Tibial artery (tissue), 4 donors: ENCODE measurements around the gene ENTR1.

Source experiments
- DNase-seq, 2 donors: peaks; one replicate each; pipeline ENCODE4 v3.0.0-alpha.2; 2019
- H3K27ac ChIP-seq, 2 donors: fragments of 200-600 bp; sonication (generic) in 1 of 2; 1 replicate in 1 of 2; 2 replicates in 1 of 2; pipeline ENCODE4 v1.5.1; 2018 to 2019; ENCODE audit warnings: mild to moderate bottlenecking in 1 of 2
- H3K27me3 ChIP-seq, 2 donors: fragments of 200-600 bp; sonication (generic) in 1 of 2; one replicate each; pipeline versions ENCODE4 v1.5.1 to v1.6.0; 2016 to 2019
- H3K36me3 ChIP-seq, 3 donors: fragments of 200-600 bp; sonication (generic) in 2 of 3; one replicate each; pipeline ENCODE4 v1.5.1; 2016 to 2019; ENCODE audit warnings: mild to moderate bottlenecking in 2 of 3
- H3K4me1 ChIP-seq, 4 donors: fragments of 200-600 bp; sonication (generic) in 2 of 4; 1 replicate in 3 of 4; 2 replicates in 1 of 4; pipeline ENCODE4 v1.5.1; 2016 to 2019
- H3K4me3 ChIP-seq, 2 donors: fragments of 200-600 bp; sonication (generic) in 1 of 2; 1 replicate in 1 of 2; 2 replicates in 1 of 2; pipeline ENCODE4 v1.5.1; 2018 to 2019; ENCODE audit warnings: mild to moderate bottlenecking in 2 of 2
- H3K9me3 ChIP-seq, 3 donors: fragments of 200-600 bp; sonication (generic) in 1 of 3; one replicate each; pipeline ENCODE4 v1.5.1; 2016 to 2019
- intact Hi-C: fragments of 100-400 bp; cut with DNase I; formaldehyde crosslinking; loops from one replicate; pipeline ENCODE4 v1.15.0; 2023; ENCODE audit warnings: low total_unique reads
- TF ChIP-seq, protein P1 (sequence below), 2 experiments: fragments of 200-600 bp in 1 of 2; fragments of 450-650 bp in 1 of 2; IDR thresholded peaks; one replicate each; pipeline ENCODE4 v1.5.1; 2017 to 2019; ENCODE audit warnings: antibody characterized with exemption in 2 of 2, mild to moderate bottlenecking in 1 of 2, moderate library complexity in 1 of 2

The ENTR1 gene, protein sequence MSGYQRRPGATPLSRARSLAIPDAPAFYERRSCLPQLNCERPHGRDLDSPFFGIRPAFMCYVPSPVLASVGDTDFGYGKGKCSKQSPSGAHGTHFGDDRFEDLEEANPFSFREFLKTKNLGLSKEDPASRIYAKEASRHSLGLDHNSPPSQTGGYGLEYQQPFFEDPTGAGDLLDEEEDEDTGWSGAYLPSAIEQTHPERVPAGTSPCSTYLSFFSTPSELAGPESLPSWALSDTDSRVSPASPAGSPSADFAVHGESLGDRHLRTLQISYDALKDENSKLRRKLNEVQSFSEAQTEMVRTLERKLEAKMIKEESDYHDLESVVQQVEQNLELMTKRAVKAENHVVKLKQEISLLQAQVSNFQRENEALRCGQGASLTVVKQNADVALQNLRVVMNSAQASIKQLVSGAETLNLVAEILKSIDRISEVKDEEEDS

GRCh38 chr9:136410500-136411287 lies at the start of gene ENTR1, which contains the start of gene PMPCA:
Gene ENTR1, minus strand, starts transcription at chr9:136410614. Its CDS starts 217 bp downstream, at chr9:136410397.
Gene PMPCA, plus strand, starts transcription at chr9:136410658. Its CDS starts 11 bp downstream, at chr9:136410669.
- peak; percentile 90 to 94 for DNase-seq
- no peaks in the 10 kb centered on the region for H3K27me3 ChIP-seq
- H3K4me3 ChIP-seq, result peak within 1 kb of the TSS; percentile 69 to 84
- H3K9me3 ChIP-seq, result no peaks in the 10 kb centered on the region
- peaks cover 0 to 29% (median 24%) of the 10 kb centered on the region in 4 donors for H3K4me1 ChIP-seq
- intact Hi-C loops, result no loop called here
- H3K36me3 ChIP-seq, result peaks cover 31 to 55% (median 48%) of the 10 kb centered on the region in 3 donors
- peak within 1 kb of the TSS; percentile 79 to 87 for H3K27ac ChIP-seq
- TF ChIP-seq, protein P1, sequence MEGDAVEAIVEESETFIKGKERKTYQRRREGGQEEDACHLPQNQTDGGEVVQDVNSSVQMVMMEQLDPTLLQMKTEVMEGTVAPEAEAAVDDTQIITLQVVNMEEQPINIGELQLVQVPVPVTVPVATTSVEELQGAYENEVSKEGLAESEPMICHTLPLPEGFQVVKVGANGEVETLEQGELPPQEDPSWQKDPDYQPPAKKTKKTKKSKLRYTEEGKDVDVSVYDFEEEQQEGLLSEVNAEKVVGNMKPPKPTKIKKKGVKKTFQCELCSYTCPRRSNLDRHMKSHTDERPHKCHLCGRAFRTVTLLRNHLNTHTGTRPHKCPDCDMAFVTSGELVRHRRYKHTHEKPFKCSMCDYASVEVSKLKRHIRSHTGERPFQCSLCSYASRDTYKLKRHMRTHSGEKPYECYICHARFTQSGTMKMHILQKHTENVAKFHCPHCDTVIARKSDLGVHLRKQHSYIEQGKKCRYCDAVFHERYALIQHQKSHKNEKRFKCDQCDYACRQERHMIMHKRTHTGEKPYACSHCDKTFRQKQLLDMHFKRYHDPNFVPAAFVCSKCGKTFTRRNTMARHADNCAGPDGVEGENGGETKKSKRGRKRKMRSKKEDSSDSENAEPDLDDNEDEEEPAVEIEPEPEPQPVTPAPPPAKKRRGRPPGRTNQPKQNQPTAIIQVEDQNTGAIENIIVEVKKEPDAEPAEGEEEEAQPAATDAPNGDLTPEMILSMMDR (IDR thresholded peaks at IDR 0.05), result no peak

GRCh38 chr9:136459425-136459824 lies 49.0 kb upstream of the ENTR1 start:
- H3K27me3 ChIP-seq, result no peaks in the 10 kb centered on the region
- peaks cover 97 to 100% (median 98%) of the 10 kb centered on the region in 3 donors for H3K36me3 ChIP-seq
- no peak overlapping the region for H3K27ac ChIP-seq
- TF ChIP-seq, protein P1 (IDR thresholded peaks at IDR 0.05), result no peak
- H3K4me3 ChIP-seq, result no peak overlapping the region
- no peak for DNase-seq
- no peaks in the 10 kb centered on the region for H3K9me3 ChIP-seq
- intact Hi-C loops, result no loop called here
- H3K4me1 ChIP-seq, result no peaks in the 10 kb centered on the region

DNA sequence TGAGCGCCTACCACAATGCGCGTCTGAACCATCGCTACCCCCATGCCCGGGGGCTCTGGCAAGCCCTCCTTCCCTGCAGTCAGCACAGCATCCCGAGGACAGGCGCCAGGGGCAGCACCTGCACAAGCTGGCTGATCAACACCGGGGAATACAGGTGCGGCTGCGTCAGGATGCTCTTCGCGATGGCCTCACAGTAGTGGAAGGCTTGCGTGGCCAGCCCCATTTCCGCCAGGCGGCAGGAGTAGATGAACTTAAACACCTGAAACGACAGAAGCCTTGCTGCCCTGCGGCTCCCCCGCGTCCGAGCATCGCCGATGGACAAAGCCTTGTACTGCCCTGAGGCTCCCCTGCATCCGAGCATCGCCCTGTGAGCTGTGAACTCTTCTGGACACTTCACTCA lies 46.9 kb upstream of the ENTR1 start:
- no peak for DNase-seq
- intact Hi-C loops, result no loop called here
- H3K4me3 ChIP-seq, result no peak overlapping the region
- no peaks in the 10 kb centered on the region for H3K4me1 ChIP-seq
- H3K27me3 ChIP-seq, result no peaks in the 10 kb centered on the region
- H3K36me3 ChIP-seq, result peaks cover 85 to 100% (median 90%) of the 10 kb centered on the region in 3 donors
- TF ChIP-seq, protein P1 (IDR thresholded peaks at IDR 0.05), result no peak
- no peaks in the 10 kb centered on the region for H3K9me3 ChIP-seq
- H3K27ac ChIP-seq, result no peak overlapping the region

DNA sequence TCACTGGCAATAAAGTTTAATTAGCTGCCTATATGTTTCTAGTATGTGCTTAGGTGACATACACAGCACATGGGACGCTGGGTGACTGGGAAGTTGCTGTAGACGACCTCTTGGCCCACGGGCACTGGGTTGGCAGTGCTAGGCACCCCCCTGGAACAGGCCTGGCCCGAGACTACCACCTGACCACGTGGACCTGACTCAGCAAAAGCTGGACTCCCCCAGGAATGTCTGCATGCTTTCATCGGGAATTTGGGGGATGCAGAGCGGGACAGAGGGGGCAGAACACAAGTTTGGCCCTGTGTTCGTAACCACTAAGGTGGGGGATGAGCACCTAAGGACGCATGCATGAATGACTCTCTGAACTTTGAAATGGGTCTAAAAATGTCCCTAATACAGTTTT lies 45.8 kb upstream of the ENTR1 start:
- intact Hi-C loops, result no loop called here
- no peak for DNase-seq
- no peak overlapping the region for H3K4me3 ChIP-seq
- no peaks in the 10 kb centered on the region for H3K27me3 ChIP-seq
- peaks cover 82 to 100% (median 89%) of the 10 kb centered on the region in 3 donors for H3K36me3 ChIP-seq
- H3K27ac ChIP-seq, result no peak overlapping the region
- no peaks in the 10 kb centered on the region for H3K9me3 ChIP-seq
- TF ChIP-seq, protein P1 (IDR thresholded peaks at IDR 0.05), result no peak
- no peaks in the 10 kb centered on the region for H3K4me1 ChIP-seq

DNA sequence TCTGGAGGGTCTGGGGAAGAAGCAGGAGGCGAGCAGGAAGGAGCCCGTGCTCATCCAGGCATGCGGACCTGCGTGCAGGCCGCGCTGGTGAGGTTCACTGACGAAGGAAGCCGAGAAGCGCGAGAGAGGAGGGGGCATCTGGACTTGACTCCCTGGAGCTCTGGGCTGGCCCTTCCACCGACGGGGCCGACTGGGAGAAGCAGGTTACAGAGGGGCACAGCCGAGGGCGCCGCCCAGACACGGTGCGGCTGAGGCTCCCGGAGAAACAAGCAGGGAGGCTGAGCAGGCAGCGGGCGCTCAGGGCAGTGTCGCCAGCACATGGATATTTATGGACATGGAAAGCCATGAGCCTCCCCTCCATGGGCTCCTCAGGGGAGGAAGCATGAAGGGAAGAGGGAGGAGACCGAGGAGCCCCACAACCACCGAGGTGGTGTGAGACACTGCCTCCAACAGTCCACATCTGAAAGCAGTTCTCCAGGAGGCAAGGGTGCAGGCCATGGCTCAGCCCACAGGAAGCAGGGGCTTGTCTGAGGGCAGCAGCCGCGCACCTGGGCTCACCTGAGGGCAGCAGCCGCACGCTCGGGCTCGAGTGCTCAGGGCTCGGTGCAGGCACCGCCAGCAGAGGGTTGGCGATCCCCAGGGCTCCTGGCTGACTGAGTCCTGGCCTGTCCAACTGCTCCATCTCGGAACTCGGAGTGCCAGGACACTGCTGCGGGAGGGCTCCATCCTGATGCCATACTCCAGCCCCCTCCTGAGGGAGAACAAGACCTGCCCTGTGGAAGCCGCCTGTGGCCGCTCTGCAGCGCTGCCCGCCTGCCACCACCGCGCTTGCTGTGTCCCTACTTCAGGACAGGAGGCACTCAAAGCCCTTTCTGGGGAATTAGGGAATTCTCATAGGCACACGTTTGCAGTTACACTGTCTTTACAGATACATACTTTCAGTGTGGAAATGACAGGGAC lies 44.9 kb upstream of the ENTR1 start:
- Histone ChIP-seq H3K27ac (no peak overlapping the region), H3K27me3 (no peaks in the 10 kb centered on the region), H3K4me3 (no peak overlapping the region), H3K9me3 (no peaks in the 10 kb centered on the region), H3K4me1 (no peaks in the 10 kb centered on the region), H3K36me3 (peaks cover 82 to 100% (median 90%) of the 10 kb centered on the region in 3 donors)
- DNase-seq, result no peak
- TF ChIP-seq, protein P1 (IDR thresholded peaks at IDR 0.05), result no peak
- intact Hi-C loops, result no loop called here
